HepG2 (cell line): ENCODE data around the gene SPEM2. TPM values are rescaled to one million over a fixed set of nuclear protein-coding genes. Genes with fewer than 3 reads are reported as not detected.
A peak's percentile ranks its signal among the peaks of the same experiment; 100 is the strongest.

Experiments
- BRD4 ChIP-seq: sonication (generic); formaldehyde crosslinking; IDR thresholded peaks from 2 replicates; pipeline ENCODE4 v1.4.0; 2020; ENCODE audit warnings: missing genetic modification reagents
- CHD4 ChIP-seq: fragments of 200-600 bp; sonication (generic); IDR thresholded peaks from 2 replicates; pipeline ENCODE4 v1.7.0; 2017; ENCODE audit warnings: mild to moderate bottlenecking, low read length, borderline replicate concordance
- CREM ChIP-seq, 2 experiments: sonication (generic) in 1 of 2; formaldehyde crosslinking in 1 of 2; IDR thresholded peaks; 2 replicates each; pipeline versions ENCODE4 v1.4.0 to v1.6.1; 2016 to 2020; ENCODE audit warnings: antibody characterized with exemption in 1 of 2, mild to moderate bottlenecking in 1 of 2, missing genetic modification reagents in 1 of 2
- FOXJ3 ChIP-seq: sonication (generic); formaldehyde crosslinking; IDR thresholded peaks from 2 replicates; pipeline ENCODE4 v1.4.0; 2020; ENCODE audit warnings: missing genetic modification reagents, mild to moderate bottlenecking, borderline replicate concordance
- KLF15 ChIP-seq: sonication (generic); formaldehyde crosslinking; IDR thresholded peaks from 2 replicates; pipeline ENCODE4 v1.8.1; 2023; ENCODE audit warnings: borderline replicate concordance, mild to moderate bottlenecking, inconsistent platforms, missing genetic modification reagents, mixed read lengths
- MATR3 ChIP-seq: sonication (generic); formaldehyde crosslinking; IDR thresholded peaks from 2 replicates; pipeline ENCODE4 v1.4.0; 2020; ENCODE audit warnings: missing genetic modification reagents
- MYC ChIP-seq: sonication (generic); formaldehyde crosslinking; IDR thresholded peaks from 2 replicates; pipeline ENCODE4 v1.9.0; 2021; ENCODE audit warnings: missing genetic modification reagents, borderline replicate concordance
- NFE2L1 ChIP-seq: sonication (generic); formaldehyde crosslinking; IDR thresholded peaks from 2 replicates; pipeline ENCODE4 v1.4.0; 2020; ENCODE audit warnings: missing genetic modification reagents, mild to moderate bottlenecking, borderline replicate concordance
- NKX3-1 ChIP-seq: sonication (generic); formaldehyde crosslinking; IDR thresholded peaks from 2 replicates; pipeline ENCODE4 v1.5.0; 2020; ENCODE audit warnings: missing genetic modification reagents
- NR1H2 ChIP-seq: sonication (generic); formaldehyde crosslinking; IDR thresholded peaks from 2 replicates; pipeline ENCODE4 v1.8.1; 2022; ENCODE audit warnings: low read depth, missing genetic modification reagents, borderline replicate concordance
- PCBP1 ChIP-seq: fragments of 200-400 bp; formaldehyde crosslinking; IDR thresholded peaks from 2 replicates; pipeline ENCODE4 v1.6.1; 2017; ENCODE audit warnings: mild to moderate bottlenecking, low read depth, low read length, borderline replicate concordance
- SP140L ChIP-seq: sonication (generic); formaldehyde crosslinking; IDR thresholded peaks from 2 replicates; pipeline ENCODE4 v1.4.0; 2020; ENCODE audit warnings: missing genetic modification reagents, borderline replicate concordance
- TARDBP ChIP-seq: sonication (generic); formaldehyde crosslinking; IDR thresholded peaks from 2 replicates; pipeline ENCODE4 v1.8.0; 2022; ENCODE audit warnings: mild to moderate bottlenecking, missing genetic modification reagents
- ZNF101 ChIP-seq: sonication (generic); formaldehyde crosslinking; IDR thresholded peaks from 2 replicates; pipeline ENCODE4 v1.4.0; 2020; ENCODE audit warnings: mild to moderate bottlenecking, low read depth, missing genetic modification reagents, borderline replicate concordance
- ZNF446 ChIP-seq: sonication (generic); formaldehyde crosslinking; IDR thresholded peaks from 2 replicates; pipeline ENCODE4 v1.5.0; 2020; ENCODE audit warnings: mild to moderate bottlenecking, missing genetic modification reagents
- ZNF614 ChIP-seq: IDR thresholded peaks from 2 replicates; pipeline ENCODE4 v1.6.1; 2018; ENCODE audit warnings: missing biosample characterization, missing genetic modification reagents, inconsistent platforms, borderline replicate concordance
- ZNF83 ChIP-seq: sonication (generic); formaldehyde crosslinking; IDR thresholded peaks from 2 replicates; pipeline ENCODE4 v1.4.0; 2020; ENCODE audit warnings: missing genetic modification reagents, mild to moderate bottlenecking, borderline replicate concordance
- polyA plus RNA-seq, 8 experiments: library from polyadenylated mRNA; depleted of rRNA in 3 of 8; stranded (reverse) in 7 of 8; unstranded in 1 of 8; fragments of >200 nt; fragmentation: Illumina TruSeq in 4 of 8; extraction: Trizol in 4 of 8; gene quantifications; 2 replicates each; pipeline versions ENCODE4 v1.2.1 to v1.2.3, GENCODE V29; 2011 to 2016; ENCODE audit warnings: low read depth in 4 of 8, missing spikeins in 1 of 8, mixed read lengths in 1 of 8; ENCODE audit not compliant: insufficient read depth in 1 of 8
- total RNA-seq, 5 experiments: library from RNA; depleted of rRNA; stranded (reverse); fragments of >200 nt; fragmentation: Illumina TruSeq; extraction: Trizol; gene quantifications; 2 replicates each; pipeline ENCODE4 v1.2.3, GENCODE V29; 2016; ENCODE audit warnings: low read depth in 1 of 5
- TF ChIP-seq, protein P1 (sequence below): sonication (generic); formaldehyde crosslinking; IDR thresholded peaks from 2 replicates; pipeline ENCODE4 v1.5.0; 2020; ENCODE audit warnings: missing genetic modification reagents
- TF ChIP-seq, protein P2 (sequence below): sonication (generic); formaldehyde crosslinking; IDR thresholded peaks from 2 replicates; pipeline ENCODE4 v1.4.0; 2020; ENCODE audit warnings: low read depth, mild to moderate bottlenecking, missing genetic modification reagents
- TF ChIP-seq, protein P3 (sequence below): sonication (generic); formaldehyde crosslinking; IDR thresholded peaks from 2 replicates; pipeline ENCODE4 v1.8.0; 2022; ENCODE audit warnings: mild to moderate bottlenecking, missing genetic modification reagents; ENCODE audit not compliant: insufficient replicate concordance
- TF ChIP-seq, protein P4 (sequence below): IDR thresholded peaks from 2 replicates; pipeline ENCODE4 v1.6.1; 2012; ENCODE audit warnings: low read depth, low read length, improper control_type of control experiment
- TF ChIP-seq, protein P5 (sequence below): sonication (generic); formaldehyde crosslinking; IDR thresholded peaks from 2 replicates; pipeline ENCODE4 v1.8.1; 2023; ENCODE audit warnings: missing genetic modification reagents, mild to moderate bottlenecking, borderline replicate concordance

SPEM2 gene
- total and polyA plus RNA-seq, 2 of the 13 experiments (the other 11 are each of a cell fraction or from before 2014, with no cell fraction given) = not detected

DNA sequence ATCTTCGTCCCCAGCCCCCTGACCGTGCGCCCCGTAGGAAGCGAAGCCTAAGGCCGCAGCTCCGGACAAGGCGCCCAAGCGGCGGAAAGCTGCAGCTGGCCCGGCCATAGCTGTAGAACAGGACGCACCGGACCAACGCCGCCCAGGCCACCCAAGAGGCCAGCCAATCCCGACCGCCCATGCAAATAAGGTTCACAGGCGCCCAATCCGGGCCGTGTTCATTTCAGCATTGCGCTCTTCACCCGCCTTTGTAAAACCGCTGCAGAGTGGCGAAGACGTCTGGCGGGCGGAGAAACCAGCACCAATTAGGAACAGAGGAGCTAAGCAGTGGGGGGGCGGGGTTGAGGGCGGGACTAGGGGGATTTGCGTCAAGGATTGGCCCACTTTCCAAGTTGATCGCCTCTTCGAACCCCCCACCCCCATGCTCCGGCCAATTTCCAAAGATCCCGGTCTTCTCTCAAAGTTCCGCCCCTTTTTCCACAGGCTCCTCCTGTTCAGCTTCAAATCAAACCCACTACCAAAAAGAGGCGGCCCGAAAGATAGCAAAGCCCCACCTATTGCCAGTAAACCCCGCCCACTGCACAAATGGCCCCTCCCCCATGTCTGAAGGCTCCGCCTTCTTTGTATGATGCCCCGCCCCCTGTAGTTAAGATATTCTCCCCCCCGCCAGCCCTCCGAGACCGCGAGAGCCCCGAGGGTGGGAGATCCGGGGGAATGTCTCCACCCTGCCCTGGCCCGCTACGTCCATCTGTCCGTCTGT, 21.3 kb upstream of the SPEM2 start, which contains the start of gene TMEM256 (continued):
- TF ChIP-seq, protein P1, sequence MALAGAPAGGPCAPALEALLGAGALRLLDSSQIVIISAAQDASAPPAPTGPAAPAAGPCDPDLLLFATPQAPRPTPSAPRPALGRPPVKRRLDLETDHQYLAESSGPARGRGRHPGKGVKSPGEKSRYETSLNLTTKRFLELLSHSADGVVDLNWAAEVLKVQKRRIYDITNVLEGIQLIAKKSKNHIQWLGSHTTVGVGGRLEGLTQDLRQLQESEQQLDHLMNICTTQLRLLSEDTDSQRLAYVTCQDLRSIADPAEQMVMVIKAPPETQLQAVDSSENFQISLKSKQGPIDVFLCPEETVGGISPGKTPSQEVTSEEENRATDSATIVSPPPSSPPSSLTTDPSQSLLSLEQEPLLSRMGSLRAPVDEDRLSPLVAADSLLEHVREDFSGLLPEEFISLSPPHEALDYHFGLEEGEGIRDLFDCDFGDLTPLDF (CRISPR knock-in tag) = no peak
- TF ChIP-seq ZNF446 (CRISPR knock-in tag) (0 out of 2 replicates have a peak, but pooled peaks have one; percentile 5), NFE2L1 (CRISPR knock-in tag) (no peak), CREM (IDR thresholded peaks at IDR 0.05) (peak; percentile 45; the same call in 1 of the 2 replicates), CREM (CRISPR knock-in tag; IDR thresholded peaks at IDR 0.05) (no peak), KLF15 (0 out of 2 replicates have a peak, but pooled peaks have one; percentile 35), MATR3 (CRISPR knock-in tag) (no peak), BRD4 (CRISPR knock-in tag) (peak; percentile 51; the same call in 1 of the 2 replicates), MYC (CRISPR knock-in tag) (peak; percentile 31; the same call in 1 of the 2 replicates), ZNF614 (CRISPR knock-in tag) (no peak), ZNF83 (no peak), FOXJ3 (CRISPR knock-in tag) (0 out of 2 replicates have a peak, but pooled peaks have one; percentile 30), NR1H2 (CRISPR knock-in tag) (0 out of 2 replicates have a peak, but pooled peaks have one; percentile 43), NKX3-1 (CRISPR knock-in tag) (0 out of 2 replicates have a peak, but pooled peaks have one; percentile 59), SP140L (no peak), PCBP1 (peak; percentile 77; the same call in 1 of the 2 replicates), ZNF101 (no peak), TARDBP (peak; percentile 40; the same call in 1 of the 2 replicates), CHD4 (no peak)
- TF ChIP-seq, protein P2, sequence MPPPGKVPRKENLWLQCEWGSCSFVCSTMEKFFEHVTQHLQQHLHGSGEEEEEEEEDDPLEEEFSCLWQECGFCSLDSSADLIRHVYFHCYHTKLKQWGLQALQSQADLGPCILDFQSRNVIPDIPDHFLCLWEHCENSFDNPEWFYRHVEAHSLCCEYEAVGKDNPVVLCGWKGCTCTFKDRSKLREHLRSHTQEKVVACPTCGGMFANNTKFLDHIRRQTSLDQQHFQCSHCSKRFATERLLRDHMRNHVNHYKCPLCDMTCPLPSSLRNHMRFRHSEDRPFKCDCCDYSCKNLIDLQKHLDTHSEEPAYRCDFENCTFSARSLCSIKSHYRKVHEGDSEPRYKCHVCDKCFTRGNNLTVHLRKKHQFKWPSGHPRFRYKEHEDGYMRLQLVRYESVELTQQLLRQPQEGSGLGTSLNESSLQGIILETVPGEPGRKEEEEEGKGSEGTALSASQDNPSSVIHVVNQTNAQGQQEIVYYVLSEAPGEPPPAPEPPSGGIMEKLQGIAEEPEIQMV (CRISPR knock-in tag) = no peak
- TF ChIP-seq, protein P3, sequence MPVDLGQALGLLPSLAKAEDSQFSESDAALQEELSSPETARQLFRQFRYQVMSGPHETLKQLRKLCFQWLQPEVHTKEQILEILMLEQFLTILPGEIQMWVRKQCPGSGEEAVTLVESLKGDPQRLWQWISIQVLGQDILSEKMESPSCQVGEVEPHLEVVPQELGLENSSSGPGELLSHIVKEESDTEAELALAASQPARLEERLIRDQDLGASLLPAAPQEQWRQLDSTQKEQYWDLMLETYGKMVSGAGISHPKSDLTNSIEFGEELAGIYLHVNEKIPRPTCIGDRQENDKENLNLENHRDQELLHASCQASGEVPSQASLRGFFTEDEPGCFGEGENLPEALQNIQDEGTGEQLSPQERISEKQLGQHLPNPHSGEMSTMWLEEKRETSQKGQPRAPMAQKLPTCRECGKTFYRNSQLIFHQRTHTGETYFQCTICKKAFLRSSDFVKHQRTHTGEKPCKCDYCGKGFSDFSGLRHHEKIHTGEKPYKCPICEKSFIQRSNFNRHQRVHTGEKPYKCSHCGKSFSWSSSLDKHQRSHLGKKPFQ (CRISPR knock-in tag) = no peak
- TF ChIP-seq, protein P4, sequence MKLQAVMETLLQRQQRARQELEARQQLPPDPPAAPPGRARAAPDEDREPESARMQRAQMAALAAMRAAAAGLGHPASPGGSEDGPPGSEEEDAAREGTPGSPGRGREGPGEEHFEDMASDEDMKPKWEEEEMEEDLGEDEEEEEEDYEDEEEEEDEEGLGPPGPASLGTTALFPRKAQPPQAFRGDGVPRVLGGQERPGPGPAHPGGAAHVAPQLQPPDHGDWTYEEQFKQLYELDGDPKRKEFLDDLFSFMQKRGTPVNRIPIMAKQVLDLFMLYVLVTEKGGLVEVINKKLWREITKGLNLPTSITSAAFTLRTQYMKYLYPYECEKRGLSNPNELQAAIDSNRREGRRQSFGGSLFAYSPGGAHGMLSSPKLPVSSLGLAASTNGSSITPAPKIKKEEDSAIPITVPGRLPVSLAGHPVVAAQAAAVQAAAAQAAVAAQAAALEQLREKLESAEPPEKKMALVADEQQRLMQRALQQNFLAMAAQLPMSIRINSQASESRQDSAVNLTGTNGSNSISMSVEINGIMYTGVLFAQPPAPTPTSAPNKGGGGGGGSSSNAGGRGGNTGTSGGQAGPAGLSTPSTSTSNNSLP = peak; percentile 63; the same call in 1 of the 2 replicates
- TF ChIP-seq, protein P5, sequence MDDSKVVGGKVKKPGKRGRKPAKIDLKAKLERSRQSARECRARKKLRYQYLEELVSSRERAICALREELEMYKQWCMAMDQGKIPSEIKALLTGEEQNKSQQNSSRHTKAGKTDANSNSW (CRISPR knock-in tag) = no peak
